HepG2 (cell line): ENCODE data around the gene HBA1. TPM values are rescaled to one million over a fixed set of nuclear protein-coding genes. Genes with fewer than 3 reads are reported as not detected.

Experiments used
- CHD4 ChIP-seq: fragments of 200-600 bp; sonication (generic); IDR thresholded peaks from 2 replicates; pipeline ENCODE4 v1.7.0; 2017; ENCODE audit warnings: mild to moderate bottlenecking, low read length, borderline replicate concordance
- DPF2 ChIP-seq: sonication (generic); formaldehyde crosslinking; IDR thresholded peaks from 2 replicates; pipeline ENCODE4 v1.4.0; 2020; ENCODE audit warnings: mild to moderate bottlenecking, low read depth, missing genetic modification reagents, borderline replicate concordance
- DZIP1 ChIP-seq: sonication (generic); formaldehyde crosslinking; IDR thresholded peaks from 2 replicates; pipeline ENCODE4 v1.5.0; 2020; ENCODE audit warnings: mild to moderate bottlenecking, missing genetic modification reagents
- EEA1 ChIP-seq: sonication (generic); formaldehyde crosslinking; IDR thresholded peaks from 2 replicates; pipeline ENCODE4 v1.5.1; 2020; ENCODE audit warnings: mild to moderate bottlenecking, missing genetic modification reagents, borderline replicate concordance
- ERF ChIP-seq: IDR thresholded peaks from 2 replicates; pipeline ENCODE4 v1.6.1; 2018; ENCODE audit warnings: missing biosample characterization, missing genetic modification reagents
- HBP1 ChIP-seq: IDR thresholded peaks from 2 replicates; pipeline ENCODE4 v1.6.1; 2016; ENCODE audit warnings: low read depth, control low read depth
- HINFP ChIP-seq: sonication (generic); formaldehyde crosslinking; IDR thresholded peaks from 2 replicates; pipeline ENCODE4 v1.4.0; 2020; ENCODE audit warnings: low read depth, mild to moderate bottlenecking, missing genetic modification reagents
- MIER3 ChIP-seq: IDR thresholded peaks from 2 replicates; pipeline ENCODE4 v1.6.1; 2016; ENCODE audit warnings: missing compliant biosample characterization, borderline replicate concordance
- NCOA5 ChIP-seq: sonication (generic); formaldehyde crosslinking; IDR thresholded peaks from 2 replicates; pipeline ENCODE4 v1.4.0; 2020; ENCODE audit warnings: missing genetic modification reagents
- REPIN1 ChIP-seq: sonication (generic); formaldehyde crosslinking; IDR thresholded peaks from 2 replicates; pipeline ENCODE4 v1.8.0; 2022; ENCODE audit warnings: missing genetic modification reagents, low read depth, mild to moderate bottlenecking, borderline replicate concordance
- SRF ChIP-seq: IDR thresholded peaks from 2 replicates; pipeline ENCODE4 v1.6.1; 2011; ENCODE audit warnings: mild to moderate bottlenecking, low read depth, low read length, moderate library complexity
- SRSF4 ChIP-seq: fragments of 200-400 bp; formaldehyde crosslinking; IDR thresholded peaks from one replicate; pipeline ENCODE4 v1.6.1; 2018; ENCODE audit warnings: mild to moderate bottlenecking, low read depth, low read length, moderate library complexity; ENCODE audit not compliant: poor library complexity, severe bottlenecking
- STAT5B ChIP-seq: sonication (generic); formaldehyde crosslinking; IDR thresholded peaks from 2 replicates; pipeline ENCODE4 v1.4.0; 2020; ENCODE audit warnings: missing genetic modification reagents
- ZKSCAN8 ChIP-seq: IDR thresholded peaks from 2 replicates; pipeline ENCODE4 v1.6.1; 2016; ENCODE audit warnings: borderline replicate concordance, missing genetic modification reagents, missing compliant biosample characterization
- ZNF235 ChIP-seq: sonication (generic); formaldehyde crosslinking; IDR thresholded peaks from 2 replicates; pipeline ENCODE4 v1.8.1; 2023; ENCODE audit warnings: mild to moderate bottlenecking, missing genetic modification reagents, borderline replicate concordance
- ZNF550 ChIP-seq: sonication (generic); formaldehyde crosslinking; IDR thresholded peaks from 2 replicates; pipeline ENCODE4 v1.4.0; 2020; ENCODE audit warnings: mild to moderate bottlenecking, missing genetic modification reagents, borderline replicate concordance
- ZNF556 ChIP-seq: sonication (generic); formaldehyde crosslinking; IDR thresholded peaks from 2 replicates; pipeline ENCODE4 v1.4.0; 2020; ENCODE audit warnings: mild to moderate bottlenecking, missing genetic modification reagents, borderline replicate concordance
- ZNF616 ChIP-seq: sonication (generic); formaldehyde crosslinking; IDR thresholded peaks from 2 replicates; pipeline ENCODE4 v1.5.0; 2020; ENCODE audit warnings: low read depth, mild to moderate bottlenecking, missing genetic modification reagents
- ZNF704 ChIP-seq: sonication (generic); formaldehyde crosslinking; IDR thresholded peaks from 2 replicates; pipeline ENCODE4 v1.8.1; 2023; ENCODE audit warnings: mild to moderate bottlenecking, inconsistent platforms, moderate library complexity, missing genetic modification reagents, borderline replicate concordance
- ZSCAN20 ChIP-seq: sonication (generic); formaldehyde crosslinking; IDR thresholded peaks from 2 replicates; pipeline ENCODE4 v1.4.0; 2020; ENCODE audit warnings: missing genetic modification reagents, mild to moderate bottlenecking, borderline replicate concordance
- polyA plus RNA-seq, 8 experiments: library from polyadenylated mRNA; depleted of rRNA in 3 of 8; stranded (reverse) in 7 of 8; unstranded in 1 of 8; fragments of >200 nt; fragmentation: Illumina TruSeq in 4 of 8; extraction: Trizol in 4 of 8; gene quantifications; 2 replicates each; pipeline versions ENCODE4 v1.2.1 to v1.2.3, GENCODE V29; 2011 to 2016; ENCODE audit warnings: low read depth in 4 of 8, missing spikeins in 1 of 8, mixed read lengths in 1 of 8; ENCODE audit not compliant: insufficient read depth in 1 of 8
- total RNA-seq, 5 experiments: library from RNA; depleted of rRNA; stranded (reverse); fragments of >200 nt; fragmentation: Illumina TruSeq; extraction: Trizol; gene quantifications; 2 replicates each; pipeline ENCODE4 v1.2.3, GENCODE V29; 2016; ENCODE audit warnings: low read depth in 1 of 5

Gene HBA1
- total and polyA plus RNA-seq, 2 of the 13 experiments (the other 11 are each of a cell fraction or from before 2014, with no cell fraction given) = 0.59 TPM; not detected in 1

- TF ChIP-seq ZNF556 (CRISPR knock-in tag) (peak; percentile 51; the same call in 1 of the 2 replicates), REPIN1 (CRISPR knock-in tag) (peak; percentile 98), ZNF550 (CRISPR knock-in tag) (no peak), DPF2 (CRISPR knock-in tag) (no peak), CHD4 (no peak), ERF (peak; percentile 98), MIER3 (peak; percentile 69; the same call in 1 of the 2 replicates), ZSCAN20 (CRISPR knock-in tag) (peak; percentile 97), STAT5B (no peak), NCOA5 (CRISPR knock-in tag) (no peak), EEA1 (CRISPR knock-in tag) (peak; percentile 99; the same call in 1 of the 2 replicates), SRSF4 (no peak), ZNF704 (CRISPR knock-in tag) (peak; percentile 99), SRF (no peak), ZKSCAN8 (CRISPR knock-in tag) (peak; percentile 84; the same call in 1 of the 2 replicates), ZNF616 (peak; percentile 96), HBP1 (CRISPR knock-in tag) (peak; percentile 56), ZNF235 (CRISPR knock-in tag) (peak; percentile 98), HINFP (CRISPR knock-in tag) (peak; percentile 95), DZIP1 (CRISPR knock-in tag) (peak; percentile 98)
These were observed 4.4 kb downstream of the HBA1 start (continued) for GRCh38 chr16:180681-181564.
